Stomach (tissue), 4 donors: Measurements from ENCODE around the gene KIR2DL1.
"Not testable (repeated sequence)": the region's sequence is repeated elsewhere in the genome, so short reads cannot be mapped to it uniquely, and the experiment has no call there.

Source experiments
- CTCF ChIP-seq, 7 experiments: fragments of 450-650 bp in 4 of 7; fragments of 200-600 bp in 3 of 7; sonication (generic) in 3 of 7; IDR thresholded peaks; one replicate each; pipeline ENCODE4 v1.5.1; 2016 to 2019; ENCODE audit warnings: antibody characterized with exemption in 7 of 7, control low read depth in 2 of 7, mild to moderate bottlenecking in 1 of 7
- POLR2A ChIP-seq, 4 donors: fragments of 450-650 bp; IDR thresholded peaks; one replicate each; pipeline ENCODE4 v1.6.1; 2016; ENCODE audit warnings: antibody characterized with exemption in 4 of 4, control low read depth in 2 of 4, mild to moderate bottlenecking in 1 of 4, moderate library complexity in 1 of 4

- not testable (repeated sequence) for TF ChIP-seq CTCF, POLR2A (IDR thresholded peaks at IDR 0.05)
These were observed at the start of gene KIR2DL1 for GRCh38 chr19:54769646-54770045.
